PC-3 (cell line): ENCODE data around the gene INSYN2A. TPM values are rescaled to one million over a fixed set of nuclear protein-coding genes. Genes with fewer than 3 reads are reported as not detected.

Experiments
- ATAC-seq: fragments of 200-7000 bp; cut with Tn5 transposase; 2 replicates; pipeline ENCODE4 v1.9.1; 2020; ENCODE audit warnings: mild to moderate bottlenecking, moderate library complexity
- BruUV-seq: library from RNA; stranded (reverse); fragments of 400-500 nt; replicated peaks from 2 replicates; lab custom pipeline; 2021; lab: Mats Ljungman, UMichigan
- CTCF ChIA-PET: fragments of 300-600 bp; sonication (Branson Sonifier 250); formaldehyde crosslinking; loops from one replicate; lab custom pipeline; 2022; ENCODE audit warnings: antibody characterized with exemption; lab: Charles Lee
- POLR2A ChIA-PET: fragments of 300-600 bp; sonication (Branson Sonifier 250); formaldehyde crosslinking; loops from one replicate; lab custom pipeline; 2022; ENCODE audit warnings: antibody characterized with exemption; ENCODE audit not compliant: unreplicated experiment; lab: Charles Lee
- DNase-seq: peaks from one replicate; pipeline ENCODE4 v3.0.0-alpha.2; 2015
- H2AFZ ChIP-seq: fragments of 300-600 bp; sonication (generic); 2 replicates; pipeline ENCODE4 v1.6.0; 2016; ENCODE audit warnings: antibody characterized with exemption, low read length
- H3F3A ChIP-seq: fragments of 300-600 bp; sonication (generic); one replicate; pipeline ENCODE4 v1.6.0; 2017; ENCODE audit warnings: antibody characterized with exemption, low read length, control low read depth, mild to moderate bottlenecking; ENCODE audit not compliant: unreplicated experiment
- H3K27ac ChIP-seq: fragments of 300-600 bp; sonication (generic); 2 replicates; pipeline ENCODE4 v1.5.1; 2016; ENCODE audit warnings: mild to moderate bottlenecking, low read length
- H3K27me3 ChIP-seq: fragments of 300-600 bp; sonication (generic); 2 replicates; pipeline ENCODE4 v1.6.1; 2016; ENCODE audit warnings: low read length, mixed read lengths
- H3K36me3 ChIP-seq: fragments of 300-600 bp; sonication (generic); 2 replicates; pipeline ENCODE4 v1.6.1; 2016; ENCODE audit warnings: low read depth, mixed run types, low read length, mixed read lengths
- H3K4me1 ChIP-seq: fragments of 300-600 bp; sonication (generic); 2 replicates; pipeline ENCODE4 v1.5.1; 2016; ENCODE audit warnings: low read length; ENCODE audit not compliant: insufficient read depth
- H3K4me2 ChIP-seq: fragments of 300-600 bp; sonication (generic); 2 replicates; pipeline ENCODE4 v1.6.0; 2016; ENCODE audit warnings: low read length
- H3K4me3 ChIP-seq: fragments of 300-600 bp; sonication (generic); 2 replicates; pipeline ENCODE4 v1.5.1; 2016; ENCODE audit warnings: mild to moderate bottlenecking, low read length, mixed read lengths
- H3K79me2 ChIP-seq: fragments of 300-600 bp; sonication (generic); 2 replicates; pipeline ENCODE4 v1.6.1; 2017; ENCODE audit warnings: low read length, mixed read lengths
- H3K9ac ChIP-seq: fragments of 300-600 bp; sonication (generic); 2 replicates; pipeline ENCODE4 v1.6.0; 2016; ENCODE audit warnings: mild to moderate bottlenecking, low read length
- H3K9me2 ChIP-seq: fragments of 300-600 bp; sonication (generic); replicated peaks from 2 replicates; pipeline ENCODE4 v1.6.1; 2016; ENCODE audit warnings: mixed run types, low read length, mixed read lengths
- H3K9me3 ChIP-seq: fragments of 300-600 bp; sonication (generic); 2 replicates; pipeline ENCODE4 v1.6.1; 2016; ENCODE audit warnings: low read length, mixed read lengths
- H4K20me1 ChIP-seq: fragments of 300-600 bp; sonication (generic); 2 replicates; pipeline ENCODE4 v1.6.1; 2016; ENCODE audit warnings: low read length, mixed read lengths
- EZH2 ChIP-seq: fragments of 300-600 bp; sonication (generic); IDR thresholded peaks from one replicate; pipeline ENCODE4 v1.6.1; 2017; ENCODE audit warnings: antibody characterized with exemption, mild to moderate bottlenecking, low read length; ENCODE audit not compliant: unreplicated experiment
- EZH2phosphoT487 ChIP-seq: fragments of 300-600 bp; sonication (generic); IDR thresholded peaks from 2 replicates; pipeline ENCODE4 v1.6.1; 2018; ENCODE audit warnings: mild to moderate bottlenecking, antibody characterized with exemption, low read length, borderline replicate concordance
- intact Hi-C: fragments of 100-400 bp; cut with micrococcal nuclease; formaldehyde crosslinking; loops from 2 replicates; pipeline ENCODE4 v1.9.0; 2023
- total RNA-seq: library from RNA; depleted of rRNA; stranded (reverse); fragments of >200 nt; gene quantifications from 2 replicates; pipeline ENCODE4 v1.2.3, GENCODE V29; 2014
- TF ChIP-seq, protein P1 (sequence below): fragments of 300-600 bp; sonication (generic); conservative IDR thresholded peaks from 2 replicates; pipeline ENCODE4 v1.5.1; 2017; ENCODE audit warnings: antibody characterized with exemption, low read depth, mild to moderate bottlenecking, low read length

The INSYN2A gene
- total RNA-seq, 1 experiment from 2014 or later, result not detected

GRCh38 chr10:127193125-127193524 lies 3.3 kb downstream of the INSYN2A start:
- Histone ChIP-seq H3K9me3 (no peaks in the 10 kb centered on the region), H3K79me2 (no peaks in the 10 kb centered on the region), H4K20me1 (no peaks in the 10 kb centered on the region), H3K9ac (no peak overlapping the region), H3K4me1 (no peaks in the 10 kb centered on the region), H3K4me3 (no peak overlapping the region), H3F3A (no peaks in the 10 kb centered on the region), H3K9me2 (no peaks in the 10 kb centered on the region), H3K27ac (no peak overlapping the region), H3K36me3 (no peaks in the 10 kb centered on the region), H3K4me2 (no peak overlapping the region), H2AFZ (no peak overlapping the region), H3K27me3 (no peaks in the 10 kb centered on the region)
- ChIA-PET POLR2A (no interaction called here), CTCF (no interaction called here)
- DNase-seq (no peak), ATAC-seq (no peak)
- BruUV-seq, result no TSS peak
- intact Hi-C loops, result no loop called here
- TF ChIP-seq, protein P1, sequence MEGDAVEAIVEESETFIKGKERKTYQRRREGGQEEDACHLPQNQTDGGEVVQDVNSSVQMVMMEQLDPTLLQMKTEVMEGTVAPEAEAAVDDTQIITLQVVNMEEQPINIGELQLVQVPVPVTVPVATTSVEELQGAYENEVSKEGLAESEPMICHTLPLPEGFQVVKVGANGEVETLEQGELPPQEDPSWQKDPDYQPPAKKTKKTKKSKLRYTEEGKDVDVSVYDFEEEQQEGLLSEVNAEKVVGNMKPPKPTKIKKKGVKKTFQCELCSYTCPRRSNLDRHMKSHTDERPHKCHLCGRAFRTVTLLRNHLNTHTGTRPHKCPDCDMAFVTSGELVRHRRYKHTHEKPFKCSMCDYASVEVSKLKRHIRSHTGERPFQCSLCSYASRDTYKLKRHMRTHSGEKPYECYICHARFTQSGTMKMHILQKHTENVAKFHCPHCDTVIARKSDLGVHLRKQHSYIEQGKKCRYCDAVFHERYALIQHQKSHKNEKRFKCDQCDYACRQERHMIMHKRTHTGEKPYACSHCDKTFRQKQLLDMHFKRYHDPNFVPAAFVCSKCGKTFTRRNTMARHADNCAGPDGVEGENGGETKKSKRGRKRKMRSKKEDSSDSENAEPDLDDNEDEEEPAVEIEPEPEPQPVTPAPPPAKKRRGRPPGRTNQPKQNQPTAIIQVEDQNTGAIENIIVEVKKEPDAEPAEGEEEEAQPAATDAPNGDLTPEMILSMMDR, result no peak
- no peak for TF ChIP-seq EZH2
- no peak for TF ChIP-seq EZH2phosphoT487

- POLR2A ChIA-PET, result no interaction called here
Observed at GRCh38 chr10:127190427-127190826, 6.0 kb downstream of the INSYN2A start.

GRCh38 chr10:127189226-127189625 lies 7.2 kb downstream of the INSYN2A start:
- intact Hi-C loops, result no loop called here
- H2AFZ ChIP-seq, result no peak overlapping the region
- no peak overlapping the region for H3K9ac ChIP-seq
- no peaks in the 10 kb centered on the region for H3K9me3 ChIP-seq
- H3K4me2 ChIP-seq, result no peak overlapping the region
- no TSS peak for BruUV-seq
- no peak overlapping the region for H3K27ac ChIP-seq
- TF ChIP-seq EZH2, result no peak
- TF ChIP-seq EZH2phosphoT487, result no peak
- TF ChIP-seq, protein P1, result no peak
- H3F3A ChIP-seq, result no peaks in the 10 kb centered on the region
- no peaks in the 10 kb centered on the region for H3K4me1 ChIP-seq
- no peaks in the 10 kb centered on the region for H3K36me3 ChIP-seq
- no peaks in the 10 kb centered on the region for H3K79me2 ChIP-seq
- ATAC-seq (no peak), DNase-seq (no peak)
- no peaks in the 10 kb centered on the region for H4K20me1 ChIP-seq
- no peaks in the 10 kb centered on the region for H3K9me2 ChIP-seq
- H3K4me3 ChIP-seq, result no peak overlapping the region
- H3K27me3 ChIP-seq, result no peaks in the 10 kb centered on the region
- ChIA-PET CTCF (no interaction called here), POLR2A (no interaction called here)

More at GRCh38 chr10:127190427-127190826, 6.0 kb downstream of the INSYN2A start:
- Histone ChIP-seq H3K4me1 (no peaks in the 10 kb centered on the region), H3K9me2 (no peaks in the 10 kb centered on the region), H2AFZ (no peak overlapping the region), H3K4me3 (no peak overlapping the region), H3F3A (no peaks in the 10 kb centered on the region), H3K27ac (no peak overlapping the region), H3K36me3 (no peaks in the 10 kb centered on the region), H3K9ac (no peak overlapping the region), H3K4me2 (no peak overlapping the region), H3K9me3 (no peaks in the 10 kb centered on the region), H3K27me3 (no peaks in the 10 kb centered on the region), H4K20me1 (no peaks in the 10 kb centered on the region), H3K79me2 (no peaks in the 10 kb centered on the region)
- CTCF ChIA-PET, result no interaction called here
- intact Hi-C loops, result no loop called here
- TF ChIP-seq, protein P1, result no peak
- no peak for TF ChIP-seq EZH2phosphoT487
- no peak for TF ChIP-seq EZH2
- no peak for ATAC-seq
- no TSS peak for BruUV-seq
- DNase-seq, result no peak
